Progenitor cell of endocrine pancreas (in vitro differentiated cells): ENCODE measurements around the gene MYO1A. TPM values are rescaled to one million over a fixed set of nuclear protein-coding genes. Genes with fewer than 3 reads are reported as not detected.
A peak's percentile ranks its signal among the peaks of the same experiment; 100 is the strongest.
"Not testable (repeated sequence)": the region's sequence is repeated elsewhere in the genome, so short reads cannot be mapped to it uniquely, and the experiment has no call there.

Experiments used
- DNase-seq: peaks from one replicate; pipeline ENCODE4 v3.0.0; 2021; ENCODE audit warnings: low spot score; ENCODE audit not compliant: unreplicated experiment
- H3K27ac Mint-ChIP-seq: 2 replicates; pipeline ENCODE4 v1.8.0; 2021; ENCODE audit warnings: mild to moderate bottlenecking, moderate library complexity, mixed read lengths
- H3K27me3 Mint-ChIP-seq: 2 replicates; pipeline ENCODE4 v1.8.0; 2021; ENCODE audit warnings: mixed read lengths
- H3K36me3 Mint-ChIP-seq: 2 replicates; pipeline ENCODE4 v1.8.0; 2022; ENCODE audit warnings: mixed read lengths; ENCODE audit not compliant: insufficient read depth
- H3K4me1 Mint-ChIP-seq: 2 replicates; pipeline ENCODE4 v1.8.0; 2021; ENCODE audit warnings: low read depth, mixed read lengths
- H3K4me3 Mint-ChIP-seq: 2 replicates; pipeline ENCODE4 v1.8.0; 2021; ENCODE audit warnings: low read depth, mild to moderate bottlenecking, moderate library complexity, mixed read lengths
- H3K9me3 Mint-ChIP-seq: 2 replicates; pipeline ENCODE4 v1.8.0; 2021; ENCODE audit warnings: low read depth, mixed read lengths
- CTCF ChIP-seq: fragments of 200-600 bp; sonication (generic); IDR thresholded peaks from one replicate; pipeline ENCODE4 v1.5.0; 2021; ENCODE audit warnings: antibody characterized with exemption, mild to moderate bottlenecking; ENCODE audit not compliant: unreplicated experiment
- total RNA-seq: library from RNA; stranded (reverse); gene quantifications from 2 replicates; pipeline ENCODE4 v1.2.1, GENCODE V29; 2021

MYO1A gene
- total RNA-seq, 1 donor from 2014 or later: 1.2 TPM

- Mint-ChIP-seq H3K27me3 (peaks cover 15% of the 10 kb centered on the region), H3K9me3 (no peaks in the 10 kb centered on the region), H3K4me3 (no peak overlapping the region), H3K27ac (peak overlapping the region; percentile 59), H3K4me1 (peaks cover 7% of the 10 kb centered on the region), H3K36me3 (no peaks in the 10 kb centered on the region)
- no peak for TF ChIP-seq CTCF
- no peak for DNase-seq
These were observed 31.0 kb downstream of the MYO1A start for GRCh38 chr12:57018906-57019305.

- H3K27ac Mint-ChIP-seq, DNase-seq, H3K4me3 Mint-ChIP-seq, H3K36me3 Mint-ChIP-seq, H3K9me3 Mint-ChIP-seq, H3K4me1 Mint-ChIP-seq: not testable (repeated sequence)
- H3K27me3 Mint-ChIP-seq: peaks cover 14% of the 10 kb centered on the region
These were observed 31.6 kb downstream of the MYO1A start for GRCh38 chr12:57018353-57018752.

- TF ChIP-seq CTCF: no peak
- Mint-ChIP-seq H3K27ac (no peak within 1 kb of the TSS), H3K36me3 (no peaks in the 10 kb centered on the region), H3K9me3 (no peaks in the 10 kb centered on the region), H3K4me3 (no peak within 1 kb of the TSS), H3K27me3 (peaks cover 19% of the 10 kb centered on the region), H3K4me1 (peaks cover 7% of the 10 kb centered on the region)
- DNase-seq: no peak
These were observed 33.6 kb downstream of the MYO1A start, which contains the start of gene TAC3 for GRCh38 chr12:57016348-57016747. TAC3 (minus strand) TSS chr12:57016529; CDS start chr12:57015797, 732 bp downstream.

GRCh38 chr12:57012600-57013465 lies 37.1 kb downstream of the MYO1A start:
- Mint-ChIP-seq H3K36me3 (no peaks in the 10 kb centered on the region), H3K27ac (no peak overlapping the region), H3K27me3 (peaks cover 19% of the 10 kb centered on the region), H3K4me1 (peaks cover 4% of the 10 kb centered on the region), H3K9me3 (no peaks in the 10 kb centered on the region), H3K4me3 (no peak overlapping the region)
- peak; percentile 12 for TF ChIP-seq CTCF
- no peak for DNase-seq

- no peak overlapping the region for H3K4me3 Mint-ChIP-seq
- DNase-seq: no peak
- H3K9me3 Mint-ChIP-seq: no peaks in the 10 kb centered on the region
- no peaks in the 10 kb centered on the region for H3K36me3 Mint-ChIP-seq
- no peak overlapping the region for H3K27ac Mint-ChIP-seq
- H3K27me3 Mint-ChIP-seq: peaks cover 19% of the 10 kb centered on the region
- H3K4me1 Mint-ChIP-seq: peaks cover 4% of the 10 kb centered on the region
- TF ChIP-seq CTCF: no peak
These were observed 38.2 kb downstream of the MYO1A start for GRCh38 chr12:57011438-57012424.
